Kidney epithelial cell (primary cell): Measurements from ENCODE around the gene HOXD10. TPM values are rescaled to one million over a fixed set of nuclear protein-coding genes. Genes with fewer than 3 reads are reported as not detected.

Experiments
- DNase-seq: peaks from one replicate; pipeline ENCODE4 v3.0.0-alpha.2; 2010; ENCODE audit warnings: low read depth
- H3K27me3 ChIP-seq: 2 replicates; pipeline ENCODE4 v1.6.0; 2011; ENCODE audit warnings: low read length; ENCODE audit not compliant: control insufficient read depth, insufficient read depth
- H3K36me3 ChIP-seq: 2 replicates; pipeline ENCODE4 v1.5.1; 2011; ENCODE audit warnings: low read length; ENCODE audit not compliant: control insufficient read depth, insufficient read depth
- H3K4me3 ChIP-seq: 2 replicates; pipeline ENCODE4 v1.5.1; 2011; ENCODE audit warnings: low read depth, mild to moderate bottlenecking, control low read depth, low read length
- CTCF ChIP-seq: IDR thresholded peaks from 2 replicates; pipeline ENCODE4 v1.5.1; 2011; ENCODE audit warnings: mild to moderate bottlenecking, moderate library complexity, low read length, control low read depth, inconsistent platforms; ENCODE audit not compliant: insufficient read depth, poor library complexity, severe bottlenecking
- total RNA-seq: library from RNA; depleted of rRNA; stranded (reverse); fragments of >200 nt; gene quantifications from 2 replicates; pipeline ENCODE4 v1.2.3, GENCODE V29; 2015

The HOXD10 gene
- total RNA-seq, 1 donor from 2014 or later: 5.6 TPM

DNA sequence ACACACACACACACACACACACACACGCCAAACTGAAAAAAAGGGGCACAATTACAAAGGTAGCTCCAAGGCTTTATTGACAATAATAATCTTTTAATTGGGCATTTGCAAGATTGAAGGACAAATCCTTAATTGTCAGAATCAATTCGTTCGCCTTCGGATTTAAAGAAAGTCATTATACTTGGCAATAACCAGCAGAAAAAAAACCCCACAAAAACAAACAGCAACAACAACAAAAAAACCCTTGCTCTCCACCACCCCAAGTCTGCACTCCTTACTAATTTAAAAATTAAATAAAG, 11.1 kb downstream of the HOXD10 start:
- no peak for DNase-seq
- no peaks in the 10 kb centered on the region for H3K36me3 ChIP-seq
- no peak for TF ChIP-seq CTCF
- peak overlapping the region; percentile 67 for H3K4me3 ChIP-seq
- no peaks in the 10 kb centered on the region for H3K27me3 ChIP-seq

DNA sequence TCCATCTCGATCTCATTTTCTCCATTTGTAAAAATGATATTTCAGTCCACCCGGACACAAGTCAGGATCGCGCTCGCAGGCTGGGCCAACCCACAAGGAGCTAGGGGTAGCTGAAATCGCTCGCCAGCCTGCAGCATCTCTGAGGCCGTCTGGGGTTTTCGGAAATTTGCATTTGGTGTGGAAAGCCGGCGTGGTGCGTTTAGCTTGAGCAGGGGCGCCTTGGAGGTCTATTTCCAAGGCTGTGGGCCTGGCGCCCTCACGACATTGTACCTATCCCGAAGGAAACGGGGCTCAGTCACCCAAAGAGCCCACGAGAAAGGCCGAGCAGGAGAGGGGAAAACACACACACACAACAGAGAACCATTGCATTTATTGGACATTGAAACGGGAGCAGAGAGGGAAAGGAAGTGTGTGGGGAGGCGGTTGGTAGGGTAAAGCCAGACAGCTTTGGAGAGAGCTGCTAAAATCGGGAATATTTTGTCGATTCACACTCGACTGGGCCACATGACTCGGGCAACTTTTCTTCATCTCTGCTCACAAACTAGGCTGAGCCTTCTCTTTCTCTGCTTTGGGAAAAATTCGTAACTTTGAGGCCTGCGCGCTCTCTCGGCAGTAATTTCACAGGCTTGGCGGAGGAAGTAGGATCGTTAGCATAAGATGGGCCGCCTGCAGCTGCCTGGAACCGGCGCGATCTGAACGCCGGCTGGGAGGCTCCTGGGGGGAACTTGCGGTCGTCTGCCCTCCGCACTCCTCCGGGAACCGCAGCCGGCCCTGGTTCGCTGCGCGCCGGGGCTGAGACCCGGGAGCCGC, 11.8 kb downstream of the HOXD10 start:
- TF ChIP-seq CTCF: no peak
- DNase-seq: no peak
- Histone ChIP-seq H3K4me3 (peak overlapping the region; percentile 67), H3K27me3 (no peaks in the 10 kb centered on the region), H3K36me3 (no peaks in the 10 kb centered on the region)

GRCh38 chr2:176128982-176129796, 12.6 kb downstream of the HOXD10 start, which contains the start of gene HOXD8:
Gene HOXD8, plus strand, starts transcription at chr2:176129705. Its CDS starts 662 bp downstream, at chr2:176130367.
- Histone ChIP-seq H3K27me3 (no peaks in the 10 kb centered on the region), H3K4me3 (peak within 1 kb of the TSS; percentile 67), H3K36me3 (no peaks in the 10 kb centered on the region)
- TF ChIP-seq CTCF: no peak
- DNase-seq: no peak

- Histone ChIP-seq H3K4me3 (peak overlapping the region; percentile 67), H3K27me3 (no peaks in the 10 kb centered on the region)
Measured at GRCh38 chr2:176129813-176130146, 13.2 kb downstream of the HOXD10 start.

GRCh38 chr2:176130147-176130956, 13.8 kb downstream of the HOXD10 start:
- no peak for DNase-seq
- no peaks in the 10 kb centered on the region for H3K36me3 ChIP-seq
- no peak for TF ChIP-seq CTCF
- no peaks in the 10 kb centered on the region for H3K27me3 ChIP-seq
- H3K4me3 ChIP-seq: peak overlapping the region; percentile 67

More at GRCh38 chr2:176129813-176130146, 13.2 kb downstream of the HOXD10 start:
- no peak for DNase-seq
- no peaks in the 10 kb centered on the region for H3K36me3 ChIP-seq
- TF ChIP-seq CTCF: no peak
